GM10248 (cell line): ENCODE results near the gene MUSK.

Experiments
- CTCF ChIA-PET: fragments of 300-600 bp; sonication (Branson Sonifier 250); formaldehyde crosslinking; extraction: SDS; loops from one replicate; lab custom pipeline; 2021; ENCODE audit warnings: antibody characterized with exemption; lab: Yijun Ruan, JAX
- POLR2A ChIA-PET: fragments of 350-650 bp; sonication (Branson Sonifier 250); formaldehyde crosslinking; extraction: SDS; loops from one replicate; lab custom pipeline; 2020; ENCODE audit warnings: antibody characterized with exemption; lab: Yijun Ruan, JAX
- DNase-seq: peaks from one replicate; pipeline ENCODE4 v3.0.0; 2012; ENCODE audit errors: extremely low spot score
- CTCF ChIP-seq: IDR thresholded peaks from 2 replicates; pipeline ENCODE4 v1.5.1; 2012; ENCODE audit warnings: mild to moderate bottlenecking, low read depth; ENCODE audit errors: extremely low read depth, missing control alignments, control extremely low read depth

MUSK gene

DNA sequence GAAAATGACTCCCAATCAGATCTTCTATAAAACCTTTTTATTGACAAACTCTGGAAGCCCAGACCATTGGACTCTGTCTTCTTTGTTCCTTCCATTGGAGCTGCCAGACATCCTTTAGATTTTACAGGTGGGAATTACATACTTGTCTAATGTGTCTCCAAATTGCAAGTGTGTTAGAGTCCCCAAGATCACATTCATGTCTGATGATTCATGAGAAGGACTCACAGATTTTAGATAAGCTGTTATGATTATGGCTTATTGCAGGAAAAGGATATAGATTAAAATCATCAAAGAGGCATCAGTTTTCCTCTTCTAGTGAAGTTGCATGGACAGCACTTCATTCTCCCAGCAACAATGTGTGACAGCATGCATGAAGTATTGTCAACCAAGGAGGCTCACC is 70.4 kb downstream of the MUSK start:
- TF ChIP-seq CTCF, result no peak
- ChIA-PET CTCF (interaction anchor here (1.4 kb wide), 2 partner anchors 11 to 19 kb away, joined by 3 read pairs; no protein-coding TSS in a partner anchor), POLR2A (no interaction called here)
- DNase-seq, result no peak

- ChIA-PET POLR2A (no interaction called here), CTCF (no interaction called here)
- no peak for TF ChIP-seq CTCF
- DNase-seq, result no peak
Observed at GRCh38 chr9:110742741-110743371, 74.3 kb downstream of the MUSK start.

GRCh38 chr9:110744715-110745384 is 76.3 kb downstream of the MUSK start:
- no peak for TF ChIP-seq CTCF
- ChIA-PET POLR2A (no interaction called here), CTCF (interaction anchor here (1.0 to 1.1 kb wide), 2 partner anchors 19 to 41 kb away, joined by 3 to 4 read pairs; no protein-coding TSS in a partner anchor)
- DNase-seq, result no peak

- no peak for DNase-seq
- ChIA-PET CTCF (interaction anchor here (1.0 to 1.8 kb wide), 2 partner anchors 9 to 40 kb away, joined by 4 to 5 read pairs; no protein-coding TSS in a partner anchor), POLR2A (no interaction called here)
- no peak for TF ChIP-seq CTCF
Observed at GRCh38 chr9:110745676-110746075, 77.1 kb downstream of the MUSK start.

GRCh38 chr9:110746211-110746930 is 77.8 kb downstream of the MUSK start:
- POLR2A ChIA-PET, result no interaction called here

More at GRCh38 chr9:110746211-110746930, 77.8 kb downstream of the MUSK start:
- CTCF ChIA-PET, result interaction anchor here (1.8 kb wide), 1 partner anchor 10 kb away, joined by 5 read pairs; no protein-coding TSS in a partner anchor
- no peak for DNase-seq
- no peak for TF ChIP-seq CTCF
